Astrocyte of the cerebellum (primary cell): ENCODE data around the gene BEAN1.

Experiments used
- DNase-seq: peaks from one replicate; pipeline ENCODE4 v3.0.0-alpha.2; 2011; ENCODE audit warnings: low read depth
- H3K4me3 ChIP-seq: 2 replicates; pipeline ENCODE4 v1.5.1; 2011; ENCODE audit warnings: mild to moderate bottlenecking, low read depth, low read length, moderate library complexity
- CTCF ChIP-seq: IDR thresholded peaks from 2 replicates; pipeline ENCODE4 v1.5.1; 2012; ENCODE audit warnings: low read length, low read depth, moderate library complexity, mild to moderate bottlenecking; ENCODE audit errors: missing control alignments
- in situ Hi-C: cut with HindIII; loops from 2 replicates; pipeline ENCODE4 v1.10.0; 2017; ENCODE audit warnings: low sequenced_read_pairs

The BEAN1 gene

DNA sequence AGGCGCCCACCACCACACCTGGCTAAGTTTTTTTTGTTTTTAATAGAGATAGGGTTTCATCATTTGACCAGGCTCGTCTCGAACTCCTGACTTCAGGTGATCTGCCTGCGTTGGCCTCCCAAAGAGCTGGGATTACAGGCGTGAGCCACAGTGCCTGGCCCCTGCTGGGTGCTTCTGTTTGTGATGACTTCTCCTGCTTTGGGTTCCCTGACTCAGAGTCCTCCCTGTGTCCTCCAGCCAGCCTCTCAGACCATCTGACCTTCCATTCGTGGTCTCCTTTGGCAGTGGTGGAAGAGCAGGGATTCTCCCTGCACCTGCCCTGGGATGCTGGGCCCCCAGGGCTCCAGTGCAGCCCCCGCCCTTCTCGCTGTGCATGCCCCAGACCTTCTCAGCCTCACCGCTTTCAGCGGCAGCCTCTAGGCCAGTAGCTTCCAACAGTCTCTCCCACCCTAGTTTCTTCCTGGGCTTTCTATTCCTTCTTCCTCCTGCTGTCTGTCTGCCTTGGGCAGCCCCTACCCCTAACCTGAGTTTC, 13.2 kb downstream of the BEAN1 start:
- in situ Hi-C loops, result no loop called here
- DNase-seq, result no peak
- H3K4me3 ChIP-seq, result no peak overlapping the region
- no peak for TF ChIP-seq CTCF

DNA sequence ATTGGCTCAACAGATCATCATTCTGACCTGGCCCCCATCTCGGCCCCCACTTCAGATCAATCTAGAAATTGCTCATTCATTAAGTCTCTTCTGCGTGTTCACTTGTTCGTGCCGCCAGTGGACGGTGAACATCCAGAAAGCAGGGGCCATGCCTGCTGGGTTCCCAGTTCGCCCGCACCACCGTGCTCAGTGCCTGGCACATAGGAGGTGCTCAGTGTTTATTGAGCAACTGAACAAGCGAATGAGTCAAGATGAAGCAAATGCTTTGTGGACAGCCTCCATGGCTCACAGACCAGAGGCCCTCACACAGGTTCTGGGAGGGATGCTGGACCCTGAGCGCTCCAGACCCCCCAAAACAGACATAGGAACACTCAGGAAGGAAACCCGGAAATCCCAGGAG, 13.9 kb downstream of the BEAN1 start:
- DNase-seq, result no peak
- no peak overlapping the region for H3K4me3 ChIP-seq
- TF ChIP-seq CTCF, result no peak
- in situ Hi-C loops, result no loop called here

DNA sequence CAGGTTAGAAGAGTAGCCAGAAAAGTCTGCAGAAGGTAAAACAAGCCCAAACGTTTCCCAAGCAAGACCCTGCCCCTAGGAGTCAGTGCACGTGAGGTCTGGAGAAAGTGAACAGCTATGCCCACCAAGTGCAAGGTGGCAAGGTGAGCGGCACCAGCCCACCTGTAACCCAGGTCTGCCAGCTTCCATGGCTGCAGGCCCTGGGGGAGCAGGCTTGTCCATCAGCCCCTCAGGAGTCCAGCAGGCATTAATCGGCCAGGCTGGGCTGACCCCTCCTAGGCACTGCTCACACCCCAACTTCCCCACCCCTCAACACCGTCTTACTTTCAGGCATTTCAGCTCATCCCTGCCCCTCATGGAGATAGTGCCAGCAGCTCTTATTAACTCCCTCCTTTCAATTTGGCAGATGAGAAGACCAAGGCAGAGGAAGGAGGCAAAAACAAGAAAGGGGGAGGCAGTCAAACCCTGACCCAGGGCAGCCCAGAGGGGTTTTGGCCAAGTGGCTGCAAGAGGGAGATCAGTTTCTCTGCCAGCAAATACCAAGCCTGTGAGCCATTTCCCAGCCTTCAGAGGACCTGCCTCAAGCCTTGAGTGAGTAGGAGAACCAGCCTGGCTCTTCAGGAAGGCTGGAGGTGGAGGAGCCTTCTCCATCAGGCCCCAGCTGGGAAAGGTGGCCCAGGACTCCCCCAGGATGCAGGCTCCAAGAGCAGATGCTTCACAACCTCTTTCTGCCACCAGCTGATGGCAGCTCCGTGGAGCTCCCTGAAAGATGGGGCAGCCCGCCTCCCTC, 14.7 kb downstream of the BEAN1 start:
- TF ChIP-seq CTCF, result no peak
- in situ Hi-C loops, result no loop called here
- peak; percentile 19 for DNase-seq
- no peak overlapping the region for H3K4me3 ChIP-seq

DNA sequence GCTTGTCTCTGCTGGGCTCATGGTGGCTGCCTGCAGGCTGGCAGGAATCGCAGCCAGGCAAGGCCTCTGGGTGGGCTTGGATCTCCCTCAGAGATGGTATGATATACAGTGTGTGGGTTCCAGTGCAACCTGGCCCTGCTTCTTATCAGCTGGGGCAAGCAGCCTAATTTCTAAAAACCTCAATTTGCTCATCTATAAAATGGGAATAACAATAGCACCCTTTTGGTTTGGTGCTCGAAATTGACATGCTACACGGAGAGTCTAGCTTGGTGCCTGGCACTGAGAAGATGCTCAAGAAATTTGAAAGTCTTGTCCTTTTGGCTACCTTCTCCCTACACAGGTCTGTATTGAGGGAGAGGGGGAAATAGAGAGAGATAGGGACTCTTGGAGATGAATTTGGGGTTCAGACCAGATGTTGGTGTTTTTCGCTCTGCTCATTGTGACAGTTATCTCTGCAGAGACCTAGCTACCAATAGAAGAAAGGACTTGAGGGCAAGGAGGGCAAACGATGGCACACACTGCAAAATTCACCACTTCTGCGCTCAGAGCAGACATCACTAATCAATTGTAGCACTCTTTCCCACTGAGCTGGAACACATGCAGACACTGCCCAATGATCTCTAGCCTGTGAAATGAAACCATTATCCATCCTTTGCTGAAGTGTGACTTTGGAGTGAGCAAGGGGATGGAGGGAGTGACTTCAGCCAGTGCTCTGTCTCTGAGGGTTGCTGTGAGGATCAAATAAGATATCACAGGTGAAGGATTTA, 15.6 kb downstream of the BEAN1 start:
- no peak for DNase-seq
- no peak for TF ChIP-seq CTCF
- in situ Hi-C loops, result no loop called here
- H3K4me3 ChIP-seq, result no peak overlapping the region

DNA sequence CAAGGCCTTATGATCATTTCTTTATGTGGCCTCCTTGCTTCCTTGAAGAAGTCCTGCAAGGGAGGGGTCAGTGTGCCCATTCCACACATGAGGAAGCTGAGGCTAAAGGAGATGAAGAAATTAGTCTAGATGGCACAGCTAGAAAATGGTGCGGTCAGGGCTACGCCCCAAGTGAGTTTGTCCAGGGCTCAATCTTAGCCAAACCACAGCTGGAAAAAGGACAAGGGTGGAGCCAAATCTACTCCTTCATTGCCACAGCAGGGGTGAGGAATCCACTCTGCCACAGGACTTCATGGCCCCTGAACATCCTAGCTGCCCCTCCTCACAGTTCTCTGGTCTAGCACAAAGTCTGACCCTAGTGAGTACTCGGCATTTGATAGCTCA, 16.2 kb downstream of the BEAN1 start:
- no peak for TF ChIP-seq CTCF
- in situ Hi-C loops, result no loop called here
- peak; percentile 20 for DNase-seq
- H3K4me3 ChIP-seq, result no peak overlapping the region

DNA sequence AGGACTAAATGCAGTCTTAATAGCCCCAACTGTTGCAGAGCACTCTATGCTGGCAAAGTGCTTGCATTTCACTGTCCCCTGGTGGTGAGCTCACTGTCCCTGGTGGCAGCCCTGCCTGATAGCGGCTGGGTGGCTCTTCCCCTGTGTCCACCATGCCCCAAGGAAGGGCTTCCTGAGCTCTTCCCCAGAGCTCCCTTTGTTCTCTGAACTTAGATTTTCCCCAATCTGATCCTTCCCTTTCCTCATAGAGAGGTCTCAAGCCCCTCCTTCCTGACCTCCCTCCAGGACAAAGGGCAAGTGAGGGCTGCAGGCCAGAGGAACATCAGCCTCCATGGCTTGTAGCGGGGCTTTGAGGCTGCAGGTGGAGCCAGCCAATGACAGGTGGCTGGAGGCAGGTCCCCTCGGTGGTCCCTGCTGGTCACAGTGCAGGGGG, 17.0 kb downstream of the BEAN1 start:
- no peak for TF ChIP-seq CTCF
- in situ Hi-C loops, result no loop called here
- no peak overlapping the region for H3K4me3 ChIP-seq
- no peak for DNase-seq
